ENCODE results near the gene RNF103.

Gene RNF103

GRCh38 chr2:86636842-86637241 is 13.2 kb upstream of the RNF103 start:
- no peak overlapping the region for H3K4me3 ChIP-seq (ENCODE audit: low read depth, low read length)
- ChIA-PET POLR2A (no interaction called here), CTCF (no interaction called here)
- no peaks in the 10 kb centered on the region; the same call in 1 of the 2 replicates for H3K9me3 ChIP-seq (ENCODE audit: control insufficient read depth, insufficient read depth, low read depth, low read length)
- no peak overlapping the region for H3K27ac ChIP-seq (ENCODE audit: extremely low read depth, low read depth, low read length)
- no peak for TF ChIP-seq ZNF354C (tag by site-specific recombination; IDR thresholded peaks at IDR 0.05; ENCODE audit: borderline replicate concordance, low read depth)
- no peak for TF ChIP-seq ZNF548 (tag by site-specific recombination; IDR thresholded peaks at IDR 0.05)
- no peak for TF ChIP-seq ZNF549 (tag by site-specific recombination; IDR thresholded peaks at IDR 0.05)
- no peak for TF ChIP-seq AEBP2 (tag by site-specific recombination; IDR thresholded peaks at IDR 0.05; ENCODE audit: borderline replicate concordance)
- TF ChIP-seq ZNF121 (tag by site-specific recombination; IDR thresholded peaks at IDR 0.05) = no peak
- H3K36me3 ChIP-seq (ENCODE audit: control insufficient read depth in 2 of 2, insufficient read depth in 1 of 2, low read length in 2 of 2) = no peaks in the 10 kb centered on the region
- no peaks in the 10 kb centered on the region for H3K4me1 ChIP-seq (ENCODE audit: control insufficient read depth, insufficient read depth, low read length)

- Histone ChIP-seq H3K4me3 (ENCODE audit: low read depth, low read length) (no peak overlapping the region), H3K4me1 (ENCODE audit: control insufficient read depth, insufficient read depth, low read length) (no peaks in the 10 kb centered on the region), H3K27ac (ENCODE audit: extremely low read depth, low read depth, low read length) (no peak overlapping the region), H3K9me3 (ENCODE audit: control insufficient read depth, insufficient read depth, low read depth, low read length) (no peaks in the 10 kb centered on the region; the same call in 1 of the 2 replicates), H3K36me3 (ENCODE audit: control insufficient read depth in 2 of 2, insufficient read depth in 1 of 2, low read length in 2 of 2) (no peaks in the 10 kb centered on the region)
- POLR2A ChIA-PET = no interaction called here
- CTCF ChIA-PET = no interaction called here
- no peak for TF ChIP-seq ZFP37 (tag by site-specific recombination; IDR thresholded peaks at IDR 0.05)
- no peak for TF ChIP-seq ZNF624 (tag by site-specific recombination; IDR thresholded peaks at IDR 0.05)
These were observed 10.7 kb upstream of the RNF103 start for GRCh38 chr2:86634352-86634751.

GRCh38 chr2:86633155-86633651 is 9.5 kb upstream of the RNF103 start:
- H3K9me3 ChIP-seq (ENCODE audit: control insufficient read depth, insufficient read depth, low read depth, low read length) = no peaks in the 10 kb centered on the region
- no peak overlapping the region for H3K27ac ChIP-seq (ENCODE audit: extremely low read depth, low read depth, low read length)
- no peaks in the 10 kb centered on the region for H3K36me3 ChIP-seq (ENCODE audit: control insufficient read depth in 2 of 2, insufficient read depth in 1 of 2, low read length in 2 of 2)
- ChIA-PET POLR2A (no interaction called here), CTCF (no interaction called here)
- H3K4me1 ChIP-seq (ENCODE audit: control insufficient read depth, insufficient read depth, low read length) = no peaks in the 10 kb centered on the region
- TF ChIP-seq ZNF426 (tag by site-specific recombination; IDR thresholded peaks at IDR 0.05) (no peak), HOXC10 (CRISPR knock-in tag; IDR thresholded peaks at IDR 0.05) (no peak), ZNF157 (tag by site-specific recombination; IDR thresholded peaks at IDR 0.05) (no peak), IKZF3 (tag by site-specific recombination; IDR thresholded peaks at IDR 0.05) (no peak), RBAK (tag by site-specific recombination; IDR thresholded peaks at IDR 0.05) (no peak), ZNF248 (tag by site-specific recombination; IDR thresholded peaks at IDR 0.05) (no peak), ZNF555 (tag by site-specific recombination; conservative IDR thresholded peaks at IDR 0.05) (no peak), ZNF704 (tag by site-specific recombination; IDR thresholded peaks at IDR 0.05) (no peak), ZNF530 (tag by site-specific recombination; IDR thresholded peaks at IDR 0.05; ENCODE audit: low read depth) (no peak), ZNF133 (tag by site-specific recombination; IDR thresholded peaks at IDR 0.05) (no peak), ZNF394 (tag by site-specific recombination; IDR thresholded peaks at IDR 0.05; ENCODE audit: borderline replicate concordance) (no peak), ZNF571 (tag by site-specific recombination; IDR thresholded peaks at IDR 0.05) (no peak)
- H3K4me3 ChIP-seq (ENCODE audit: low read depth, low read length) = no peak overlapping the region

Data from HEK293 (cell line).